ENCODE data around the gene PHYHD1. TPM values are rescaled to one million over a fixed set of nuclear protein-coding genes. Genes with fewer than 3 reads are reported as not detected.

PHYHD1 gene
- total RNA-seq, 1 experiment from 2014 or later: not detected

GRCh38 chr9:128906741-128907140 lies 14.0 kb upstream of the PHYHD1 start:
- no peak for DNase-seq (ENCODE audit: low read depth, low spot score)
- Histone ChIP-seq H3K9me3 (ENCODE audit: control insufficient read depth, insufficient read depth, low read depth, low read length) (no peaks in the 10 kb centered on the region), H3K36me3 (ENCODE audit: control insufficient read depth, insufficient read depth, low read length) (no peaks in the 10 kb centered on the region), H3K4me1 (ENCODE audit: control insufficient read depth, insufficient read depth, low read length) (0 out of 2 replicates have a peak, but pooled peaks cover 4% of the 10 kb centered on the region), H3K27ac (ENCODE audit: low read length) (no peak overlapping the region), H3K27me3 (ENCODE audit: control insufficient read depth, insufficient read depth, low read length) (no peaks in the 10 kb centered on the region), H3K4me3 (ENCODE audit: low read depth in 2 of 2, low read length in 2 of 2) (no peak overlapping the region)
- POLR2A ChIA-PET: no interaction called here
- in situ Hi-C loops (cut with HindIII; ENCODE audit: low pct_unique_long_range_greater_than_20kb, low sequenced_read_pairs): no loop called here
- BruUV-seq (replicated peaks): no TSS peak
- ATAC-seq: no peak
- CTCF ChIA-PET: no interaction called here
- TF ChIP-seq CTCF (IDR thresholded peaks at IDR 0.05): no peak
- no peak for TF ChIP-seq REST (IDR thresholded peaks at IDR 0.05; ENCODE audit: insufficient read depth in 1 of 2, low read depth in 2 of 2, low read length in 1 of 2)
- TF ChIP-seq POLR2AphosphoS5 (IDR thresholded peaks at IDR 0.05; ENCODE audit: low read depth, low read length): no peak
- TF ChIP-seq TCF7L2 (IDR thresholded peaks at IDR 0.05; ENCODE audit: low read depth, low read length): no peak
- TF ChIP-seq SIN3A (IDR thresholded peaks at IDR 0.05; ENCODE audit: borderline replicate concordance, insufficient read depth, low read depth, low read length): no peak
- intact Hi-C loops (cut with micrococcal nuclease; ENCODE audit: unreplicated experiment): no loop called here

- POLR2A ChIA-PET: no interaction called here
- in situ Hi-C loops (cut with HindIII; ENCODE audit: low pct_unique_long_range_greater_than_20kb, low sequenced_read_pairs) (no loop called here), intact Hi-C loops (cut with micrococcal nuclease; ENCODE audit: unreplicated experiment) (no loop called here)
- no peaks in the 10 kb centered on the region for H3K27me3 ChIP-seq (ENCODE audit: control insufficient read depth, insufficient read depth, low read length)
- no peak for ATAC-seq
- no peak for TF ChIP-seq SIN3A (IDR thresholded peaks at IDR 0.05; ENCODE audit: borderline replicate concordance, insufficient read depth, low read depth, low read length)
- no peak for TF ChIP-seq POLR2AphosphoS5 (IDR thresholded peaks at IDR 0.05; ENCODE audit: low read depth, low read length)
- no peak for TF ChIP-seq REST (IDR thresholded peaks at IDR 0.05; ENCODE audit: insufficient read depth in 1 of 2, low read depth in 2 of 2, low read length in 1 of 2)
- TF ChIP-seq TCF7L2 (IDR thresholded peaks at IDR 0.05; ENCODE audit: low read depth, low read length): no peak
- TF ChIP-seq CTCF (IDR thresholded peaks at IDR 0.05): no peak
- no peaks in the 10 kb centered on the region for H3K36me3 ChIP-seq (ENCODE audit: control insufficient read depth, insufficient read depth, low read length)
- CTCF ChIA-PET: no interaction called here
- H3K4me1 ChIP-seq (ENCODE audit: control insufficient read depth, insufficient read depth, low read length): peaks cover 12% of the 10 kb centered on the region; the same call in 1 of the 2 replicates
- no peak overlapping the region for H3K27ac ChIP-seq (ENCODE audit: low read length)
- BruUV-seq (replicated peaks): no TSS peak
- no peak for DNase-seq (ENCODE audit: low read depth, low spot score)
- no peaks in the 10 kb centered on the region for H3K9me3 ChIP-seq (ENCODE audit: control insufficient read depth, insufficient read depth, low read depth, low read length)
- no peak overlapping the region for H3K4me3 ChIP-seq (ENCODE audit: low read depth in 2 of 2, low read length in 2 of 2)
Measured at GRCh38 chr9:128908372-128908771, 12.4 kb upstream of the PHYHD1 start.
